ENCODE data around the gene RFX4.
A peak's percentile ranks its signal among the peaks of the same experiment; 100 is the strongest.

The RFX4 gene

DNA sequence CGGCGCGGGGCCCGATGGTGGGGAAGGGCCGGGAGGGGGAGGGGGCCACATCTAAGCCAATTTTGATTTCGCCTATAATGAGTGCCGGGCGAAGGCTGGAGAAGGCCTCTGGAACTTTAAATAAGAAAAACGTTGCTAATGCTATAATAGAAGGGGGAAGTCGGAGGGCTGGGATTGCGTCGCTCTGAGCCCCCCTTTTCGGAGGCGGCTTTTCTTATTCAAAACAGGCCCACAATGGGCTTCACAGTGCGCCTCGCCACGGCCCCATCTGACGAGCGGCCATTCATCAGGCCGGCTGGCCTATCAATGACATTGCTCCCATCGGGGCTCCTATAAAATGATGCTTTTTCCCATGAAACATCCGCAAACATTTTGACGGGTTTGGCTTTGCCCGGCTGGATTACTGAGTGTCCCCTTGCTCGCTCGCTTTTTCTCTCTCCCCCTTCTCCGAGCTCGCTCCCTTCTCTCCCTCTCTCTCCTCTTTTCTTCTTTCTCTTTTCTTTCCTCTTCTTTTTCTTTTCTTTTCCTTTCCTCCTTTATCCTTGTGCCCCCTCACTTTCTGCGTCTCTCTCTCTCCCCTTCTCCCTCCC is at the start of gene RFX4:
TSS of gene RFX4 (plus strand) at position 364 of the 590 bp plus-strand sequence. CDS start 317 bp downstream, outside the sequence.
- FAIRE-seq: no peak

DNA sequence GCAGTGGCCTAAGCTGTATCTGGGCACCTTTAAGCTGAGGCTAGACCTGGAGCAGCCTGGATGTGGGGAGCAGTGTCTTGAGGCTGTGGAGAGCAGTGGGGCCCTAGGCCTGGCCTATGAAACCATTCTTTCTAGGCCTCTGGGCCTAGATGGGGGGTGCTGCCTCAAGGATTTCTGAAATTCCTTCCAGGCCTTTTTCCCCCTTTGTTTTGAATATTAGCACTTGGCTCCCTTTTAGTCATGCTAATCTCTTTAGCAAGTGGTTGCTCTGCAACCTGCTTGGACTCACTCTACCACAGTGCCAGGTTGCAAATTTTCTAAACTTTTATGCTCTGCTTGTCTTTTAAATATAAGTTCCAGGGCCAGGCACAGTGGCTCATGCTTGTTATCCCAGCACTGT is 41.6 kb upstream of the RFX4 start:
- FAIRE-seq: no peak

DNA sequence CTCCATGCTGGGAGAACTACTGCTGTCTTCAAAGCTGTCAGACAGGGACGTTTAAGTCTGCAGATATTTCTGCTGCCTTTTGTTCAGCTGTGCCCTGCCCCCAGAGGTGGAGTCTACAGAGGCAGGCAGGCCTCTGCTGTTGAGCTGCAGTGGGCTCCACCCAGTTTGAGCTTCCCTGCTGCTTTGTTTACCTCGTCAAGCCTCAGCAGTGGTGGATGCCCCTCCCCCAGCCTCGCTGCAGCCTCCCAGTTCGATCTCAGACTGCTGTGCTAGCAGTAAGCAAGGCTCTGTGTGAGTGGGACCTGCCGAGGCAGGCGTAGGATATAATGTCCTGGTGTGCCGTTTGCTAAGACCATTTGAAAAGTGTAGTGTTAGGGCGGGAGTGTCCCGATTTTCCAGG is 31.4 kb upstream of the RFX4 start:
- no peak for FAIRE-seq

DNA sequence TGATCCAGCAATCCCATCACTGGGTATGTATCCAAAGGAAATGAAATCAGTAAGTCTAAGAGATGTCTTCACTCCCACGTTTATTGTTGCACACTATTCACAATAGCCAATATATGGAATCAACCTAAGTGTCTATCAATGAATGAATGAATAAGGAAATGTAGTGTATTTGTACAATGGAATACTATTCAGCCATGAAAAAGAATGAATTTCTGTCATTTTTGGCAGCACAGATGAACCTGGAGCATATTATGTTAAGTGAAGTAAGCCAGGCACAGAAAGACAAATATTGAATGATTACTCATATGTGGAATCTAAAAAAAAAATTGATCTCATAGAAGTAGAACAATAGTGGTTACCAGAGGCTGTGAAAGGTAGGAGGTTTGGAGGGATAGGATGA is 30.6 kb upstream of the RFX4 start:
- no peak for FAIRE-seq

DNA sequence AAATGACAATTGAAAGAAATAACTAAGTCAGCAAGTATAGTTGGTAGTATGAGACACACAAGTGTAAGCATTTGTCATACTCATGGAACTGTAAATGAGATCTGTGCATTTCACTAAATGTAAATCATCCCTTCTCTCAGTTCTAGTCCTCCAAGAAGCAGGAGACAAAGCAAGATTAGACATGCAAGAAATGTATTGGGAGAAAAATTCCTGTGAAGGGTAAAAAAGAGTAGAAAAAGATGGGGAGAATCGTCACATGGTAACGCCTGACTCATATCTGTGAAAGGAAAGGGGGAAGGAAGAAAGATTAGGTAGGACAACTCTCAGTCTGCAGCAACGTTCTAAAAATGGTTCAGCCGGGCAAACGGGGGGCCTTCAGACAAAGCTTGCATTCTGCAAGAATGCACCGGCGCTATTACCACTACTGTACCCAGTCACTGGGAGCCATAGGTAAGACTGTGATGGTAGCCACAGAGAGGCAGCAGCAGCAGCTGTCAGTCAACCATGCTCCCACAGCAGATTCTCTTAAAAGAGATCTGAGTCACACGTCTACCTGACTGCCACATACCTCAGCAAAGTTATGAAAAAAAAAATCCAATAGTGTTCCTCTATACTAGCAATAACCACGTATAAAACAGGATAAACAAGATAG is 18.0 kb upstream of the RFX4 start:
- FAIRE-seq: no peak

DNA sequence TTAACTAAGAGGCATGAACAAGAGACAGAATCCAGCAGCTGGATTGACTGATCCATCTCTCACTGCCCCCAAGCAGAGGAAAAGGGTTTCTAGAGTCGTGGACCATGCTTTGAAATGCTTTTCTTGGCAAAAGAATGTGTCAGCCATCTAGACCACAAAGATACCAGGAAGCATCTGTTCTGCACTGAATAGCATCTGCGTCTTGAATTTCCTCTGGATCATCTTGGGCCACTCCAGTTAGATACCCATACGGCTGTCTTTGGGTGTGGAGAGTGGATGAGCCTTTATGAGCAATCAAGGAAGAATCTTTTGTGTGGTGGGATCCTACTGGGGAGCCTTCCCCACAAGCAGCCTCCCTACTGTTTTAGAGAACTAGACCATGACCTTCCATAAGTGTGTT is 16.0 kb upstream of the RFX4 start:
- FAIRE-seq: no peak

DNA sequence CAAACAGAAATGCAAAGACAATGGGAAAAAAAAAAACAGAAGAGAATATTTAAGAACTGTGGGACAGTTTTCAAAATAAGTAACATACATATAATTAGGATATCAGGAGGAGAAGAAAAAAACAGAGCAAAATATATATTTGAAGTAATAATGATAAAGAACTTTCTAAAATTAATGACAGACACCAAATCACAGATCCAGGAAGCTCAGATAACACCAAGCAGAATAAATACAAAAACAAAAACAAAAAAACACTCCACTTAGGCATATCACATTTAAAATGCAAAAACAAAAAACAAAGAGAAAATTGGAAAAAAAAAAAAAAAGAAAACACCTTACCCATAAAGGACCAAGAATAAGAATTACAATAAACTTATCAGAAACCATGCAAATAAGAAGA is 9.6 kb upstream of the RFX4 start:
- peak; percentile 49 for FAIRE-seq

DNA sequence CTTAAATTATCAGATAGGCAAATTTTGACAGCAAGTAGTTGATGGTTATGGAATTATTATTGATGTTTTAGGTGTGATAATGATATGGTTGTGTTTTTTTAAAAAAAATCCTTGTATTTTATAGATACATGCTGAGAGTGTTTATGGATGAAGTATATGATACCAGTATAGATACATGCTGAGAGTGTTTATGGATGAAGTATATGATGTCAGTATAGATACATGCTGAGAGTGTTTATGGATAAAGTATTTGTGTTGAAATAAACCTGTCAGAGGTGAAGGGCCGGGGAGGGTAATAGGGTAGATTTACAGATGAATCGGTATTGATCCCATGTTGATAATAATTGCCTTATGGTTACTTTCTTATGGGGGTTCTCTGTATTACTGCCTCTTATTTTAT is 6.0 kb upstream of the RFX4 start:
- FAIRE-seq: no peak

DNA sequence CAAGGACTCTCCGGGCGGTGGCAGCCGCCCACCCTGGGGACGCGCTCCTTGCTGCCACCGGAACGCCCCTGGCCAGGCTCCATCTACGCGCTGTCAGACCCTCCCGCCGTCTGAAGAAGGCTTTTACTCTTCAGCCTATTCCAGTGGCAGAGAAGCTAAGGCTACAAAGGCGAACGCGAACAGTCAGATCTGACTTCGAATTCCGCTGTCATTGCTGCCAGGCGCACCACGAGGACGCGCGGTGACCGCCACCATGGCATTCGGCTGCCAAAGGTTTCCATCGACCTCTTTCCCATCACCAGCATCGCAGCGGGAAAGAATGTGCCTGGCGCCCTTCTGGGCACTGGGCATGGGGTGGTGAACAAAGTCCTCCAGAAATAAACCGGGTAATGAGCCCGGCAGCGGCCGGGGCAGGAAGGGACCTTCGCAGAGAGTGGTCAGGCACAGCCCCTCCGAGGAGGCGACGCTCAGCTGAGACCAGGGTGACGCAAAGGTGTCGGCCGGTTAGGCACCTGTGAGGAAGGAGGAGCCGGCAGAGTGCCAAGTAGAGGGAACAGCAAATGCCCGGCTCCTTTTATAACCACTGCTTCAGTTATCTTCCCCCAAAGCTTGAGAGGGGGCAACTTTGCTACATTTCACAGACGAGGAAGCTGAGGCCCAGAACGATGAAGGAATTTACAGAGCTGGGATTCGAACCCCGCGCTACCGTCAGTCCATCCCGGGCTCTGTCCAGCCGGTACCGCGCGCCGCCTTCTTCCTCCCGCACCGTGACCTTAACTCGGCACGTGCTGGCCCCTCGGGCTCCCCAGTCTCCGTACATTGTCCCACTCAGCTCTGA is 1.9 kb upstream of the RFX4 start:
- FAIRE-seq: no peak

DNA sequence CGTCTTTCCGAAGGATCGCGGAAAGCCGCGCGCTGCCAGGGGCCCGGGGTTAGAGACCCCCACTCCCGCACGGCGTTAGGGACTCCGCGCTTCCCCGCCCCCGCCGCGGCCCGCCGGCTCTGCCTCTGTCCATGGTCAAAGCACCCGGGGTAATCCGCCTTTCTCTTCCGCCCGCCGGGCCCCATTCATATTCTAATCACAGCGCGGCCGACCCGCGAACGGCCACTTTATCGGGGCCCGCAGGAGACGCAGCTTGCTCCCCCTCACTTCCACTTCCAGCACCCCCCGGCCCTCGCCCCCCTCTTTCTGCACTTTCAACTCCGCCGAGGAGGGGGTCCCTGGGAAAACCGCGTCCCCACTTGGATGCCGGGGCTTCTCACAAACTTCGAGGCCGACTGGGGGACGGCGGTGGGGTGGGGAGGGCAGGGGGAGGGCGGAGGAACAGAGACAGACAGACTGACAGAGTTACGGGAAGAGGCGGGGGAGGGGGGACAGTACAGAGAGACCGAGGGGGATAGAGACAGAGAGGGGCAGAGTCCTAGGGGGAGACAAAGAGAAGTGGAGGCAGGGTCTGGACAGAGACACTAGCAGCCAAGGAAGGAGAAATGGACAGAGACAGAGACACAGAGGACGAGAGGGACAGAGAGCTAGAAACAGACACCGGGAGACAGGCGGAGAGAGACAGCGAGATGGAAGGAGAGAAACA is 1.1 kb upstream of the RFX4 start:
- FAIRE-seq: no peak

DNA sequence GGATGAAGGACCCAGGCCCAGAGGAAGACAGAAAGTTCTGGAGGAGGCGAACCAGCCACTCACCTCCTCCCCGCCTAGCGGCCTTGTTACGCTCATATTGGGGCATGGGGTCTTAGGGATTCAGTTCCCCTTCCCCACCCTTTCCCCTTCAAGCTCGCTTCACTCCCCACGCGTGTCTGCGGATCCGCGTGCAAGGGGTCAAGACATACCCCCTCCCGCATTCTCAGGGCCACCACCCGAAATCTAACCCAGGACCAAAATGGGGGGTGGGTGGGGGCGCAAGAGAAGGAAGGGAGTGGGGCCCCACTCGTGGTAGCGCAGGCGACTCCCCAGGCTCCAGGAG is 584 bp upstream of the RFX4 start:
- FAIRE-seq: no peak

DNA sequence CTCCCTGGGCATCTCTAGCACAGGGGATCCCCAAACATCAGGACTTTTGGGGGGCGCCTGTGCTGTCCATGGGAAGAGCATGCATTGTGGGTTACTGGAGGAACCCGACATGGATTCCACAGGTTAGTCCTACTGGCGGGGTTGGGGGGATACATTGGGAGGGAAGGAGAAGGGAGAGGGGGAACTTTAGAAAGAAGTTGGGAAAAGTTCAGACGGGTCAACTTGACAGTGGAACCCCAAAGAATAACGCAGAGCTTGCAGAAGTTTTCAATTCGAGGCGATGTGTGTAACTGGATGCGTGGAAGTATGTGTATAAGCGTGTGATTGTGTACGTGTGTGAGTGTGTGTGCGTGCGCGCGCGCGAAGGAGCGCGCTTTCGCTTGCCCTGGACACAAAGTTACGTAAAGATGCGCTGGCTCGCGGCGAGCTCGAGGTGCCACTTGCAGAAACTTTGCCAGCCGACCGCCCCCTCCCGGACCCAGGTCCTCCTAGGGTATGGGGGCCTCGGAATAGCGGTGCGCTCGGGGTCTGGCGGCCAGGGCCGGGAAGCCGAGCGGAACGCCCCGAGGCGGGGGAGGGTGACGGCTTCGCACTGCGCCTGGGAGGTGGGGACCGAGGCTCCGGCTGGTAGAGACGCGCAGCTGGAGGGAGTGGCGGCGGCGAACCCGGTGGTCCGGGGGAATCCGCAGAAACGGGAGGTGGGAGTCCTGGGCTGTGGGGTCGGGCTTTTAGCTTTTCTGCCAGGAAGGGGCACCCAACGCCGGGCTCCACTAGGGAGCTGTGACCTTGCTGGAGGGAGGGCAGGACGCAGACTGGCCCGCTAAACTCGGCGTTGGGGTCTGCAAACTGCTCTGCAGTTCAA is 669 bp downstream of the RFX4 start:
- FAIRE-seq: no peak

DNA sequence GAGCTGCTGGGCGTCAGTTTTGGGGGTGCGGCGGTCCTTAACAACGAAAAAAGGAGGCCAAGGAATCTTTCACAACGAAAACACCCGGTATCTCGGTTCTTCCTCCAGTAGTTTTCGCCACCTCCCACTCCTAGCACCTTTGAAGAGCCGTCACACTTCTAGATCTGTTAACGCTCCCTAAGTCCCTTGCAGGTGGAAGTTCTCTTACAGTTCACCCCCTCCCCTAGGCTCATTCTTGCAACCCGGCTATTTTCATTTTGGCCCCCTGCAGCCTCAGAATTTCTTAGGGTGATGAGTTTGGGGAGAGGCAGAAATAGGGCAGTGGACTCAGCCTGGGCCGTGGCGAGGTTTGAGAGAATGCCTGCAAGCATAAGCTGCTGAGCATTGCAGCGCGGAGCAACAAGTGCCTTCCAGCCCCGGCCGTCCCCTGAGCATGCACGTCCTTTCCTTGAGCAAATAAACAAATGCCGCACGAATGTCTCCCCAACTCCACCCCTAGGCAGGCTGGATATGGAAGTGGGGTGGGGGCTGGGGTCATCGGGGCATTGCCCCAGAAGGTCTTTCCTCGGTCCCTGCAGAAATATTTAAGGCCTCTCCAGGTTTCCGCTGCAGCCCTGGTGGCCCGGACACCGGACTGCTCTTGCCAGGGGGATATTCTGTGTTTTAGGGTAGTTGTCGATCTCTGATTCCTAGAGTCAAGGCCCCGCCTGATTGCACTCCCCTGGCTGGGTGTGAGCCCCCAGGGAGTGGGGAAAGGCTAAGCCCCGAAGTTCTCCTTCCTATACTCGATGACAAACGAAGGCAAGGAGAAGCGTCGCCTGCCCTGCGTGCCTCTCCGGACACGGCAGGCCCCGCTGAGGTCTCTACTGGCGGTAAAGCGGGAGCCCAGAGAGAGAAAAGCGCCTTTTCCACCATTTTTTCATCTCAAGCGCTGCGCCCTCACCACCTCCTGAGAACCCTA is 1.6 kb downstream of the RFX4 start:
- no peak for FAIRE-seq

DNA sequence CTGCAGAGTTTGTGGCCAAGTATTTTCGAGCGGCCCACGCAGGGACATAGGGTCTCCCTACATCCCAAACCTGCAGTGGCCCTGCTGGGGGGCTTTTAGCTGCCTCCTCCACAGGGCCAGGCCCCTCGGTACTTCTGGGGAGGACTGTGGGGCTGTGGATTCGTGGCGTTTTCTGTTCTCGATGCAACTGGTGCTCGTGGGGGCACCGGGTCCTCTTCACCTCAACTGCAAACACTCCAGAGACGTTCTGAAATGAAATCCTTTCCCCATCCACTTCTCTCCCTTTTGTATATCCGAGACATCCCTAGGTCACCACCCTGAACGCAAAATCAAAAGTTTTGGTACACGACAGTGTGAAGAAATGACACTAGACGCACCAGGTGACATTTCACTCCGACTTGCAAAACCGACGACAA is 2.3 kb downstream of the RFX4 start:
- no peak for FAIRE-seq

DNA sequence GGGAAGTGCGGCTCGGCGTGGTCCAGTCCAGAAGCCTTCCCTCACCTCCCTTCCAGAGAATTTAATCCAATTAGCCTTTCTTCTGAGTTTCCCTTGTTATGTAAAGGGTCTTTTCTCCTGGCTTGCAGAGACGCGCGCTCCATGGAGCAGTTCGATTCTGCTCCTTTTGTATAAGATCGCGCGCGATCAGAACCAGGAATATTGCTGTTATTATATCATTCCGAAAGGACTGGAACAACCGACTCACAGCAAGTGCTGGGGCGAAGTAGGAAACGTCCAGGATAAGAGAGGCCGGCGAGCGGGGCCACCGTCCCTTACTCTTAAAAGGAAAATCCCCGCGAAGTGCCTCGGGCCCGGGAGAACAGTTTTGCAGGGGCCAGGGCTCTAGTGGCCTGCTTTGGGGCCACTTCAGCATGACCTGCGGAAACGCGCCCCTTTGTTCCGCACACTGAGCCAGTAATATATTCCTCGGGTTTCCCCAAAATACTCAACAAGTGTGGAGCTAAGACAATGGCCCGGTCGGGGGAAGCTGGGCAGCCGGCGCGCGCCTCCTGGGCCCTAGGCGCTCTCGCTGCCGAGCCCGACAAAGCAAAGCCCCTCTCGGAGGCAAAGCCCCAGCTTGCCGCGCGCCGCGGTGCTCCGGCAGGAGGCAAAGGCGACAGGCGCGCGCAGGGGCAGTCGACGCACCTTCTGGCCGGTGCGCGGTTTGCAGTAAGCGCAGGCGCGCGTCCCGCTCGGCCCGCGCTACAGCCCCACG is 2.9 kb downstream of the RFX4 start:
- FAIRE-seq: no peak

DNA sequence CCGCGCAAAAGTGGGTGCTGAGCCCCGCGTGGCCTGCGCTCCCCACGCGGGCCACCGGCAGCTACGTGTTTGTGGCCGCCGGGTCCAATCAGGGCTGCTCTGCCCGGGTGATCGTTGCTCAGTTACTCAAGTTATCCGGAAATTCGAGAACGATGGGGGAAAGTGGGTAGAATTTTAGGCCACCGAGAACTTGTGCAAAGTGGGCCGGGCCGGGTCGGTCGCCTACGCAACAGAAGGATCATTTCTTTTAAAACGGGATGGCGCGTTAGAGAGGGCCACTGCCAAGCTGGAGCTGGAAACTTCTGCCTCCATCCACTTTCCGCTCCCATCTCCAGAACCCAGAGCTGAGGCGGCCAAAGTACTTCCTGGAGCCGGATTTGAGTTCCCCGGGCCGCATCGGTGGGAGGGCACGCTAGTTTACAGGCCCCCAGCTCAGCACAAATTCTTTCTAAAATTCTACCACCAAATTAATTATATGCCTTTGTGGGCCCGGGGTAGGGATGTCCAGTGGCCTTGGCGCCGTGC is 3.5 kb downstream of the RFX4 start:
- FAIRE-seq: no peak

DNA sequence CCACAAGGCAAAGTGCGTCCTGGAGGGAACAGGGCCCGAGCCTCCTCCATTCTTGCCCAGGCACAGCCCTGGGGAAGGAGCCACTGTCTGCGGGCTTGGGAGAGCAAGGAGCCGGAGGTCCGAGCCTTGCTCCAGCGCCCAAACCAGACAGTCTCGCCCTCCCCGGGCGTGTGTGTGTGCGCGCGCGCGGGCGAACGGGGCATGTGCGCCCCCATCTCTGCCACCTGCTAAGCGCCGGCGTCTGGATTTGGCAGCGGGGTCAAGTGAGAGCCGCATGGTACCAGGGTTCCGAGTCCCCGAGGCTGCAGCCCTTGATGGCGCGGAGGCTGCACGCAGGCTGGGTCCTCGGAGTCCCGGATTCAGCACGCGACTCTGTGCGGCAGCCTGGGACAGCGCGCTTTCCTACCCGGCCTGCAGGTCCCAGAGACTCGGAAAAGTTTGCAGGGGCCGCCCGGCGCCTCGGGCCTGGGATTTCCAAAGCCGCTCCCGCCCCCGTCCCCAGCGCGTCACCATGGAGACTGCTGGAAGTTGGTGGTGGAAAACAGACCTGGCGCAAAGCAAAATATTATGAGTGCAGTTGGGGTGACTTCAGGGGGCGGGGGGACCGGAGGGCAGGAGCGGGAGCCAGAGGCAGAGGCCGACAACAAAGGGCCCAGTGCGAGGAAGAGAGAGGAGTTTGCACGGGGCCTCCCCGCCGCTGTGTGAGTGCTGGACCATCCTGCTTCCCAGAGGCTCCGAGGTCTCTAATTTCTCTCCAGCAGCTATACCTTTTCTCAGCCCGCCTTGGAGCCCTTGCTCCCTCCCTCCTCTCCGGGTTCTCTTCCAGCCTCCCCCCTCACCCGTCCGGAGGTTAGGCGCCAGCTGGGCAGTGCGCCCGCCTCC is 4.2 kb downstream of the RFX4 start:
- no peak for FAIRE-seq

DNA sequence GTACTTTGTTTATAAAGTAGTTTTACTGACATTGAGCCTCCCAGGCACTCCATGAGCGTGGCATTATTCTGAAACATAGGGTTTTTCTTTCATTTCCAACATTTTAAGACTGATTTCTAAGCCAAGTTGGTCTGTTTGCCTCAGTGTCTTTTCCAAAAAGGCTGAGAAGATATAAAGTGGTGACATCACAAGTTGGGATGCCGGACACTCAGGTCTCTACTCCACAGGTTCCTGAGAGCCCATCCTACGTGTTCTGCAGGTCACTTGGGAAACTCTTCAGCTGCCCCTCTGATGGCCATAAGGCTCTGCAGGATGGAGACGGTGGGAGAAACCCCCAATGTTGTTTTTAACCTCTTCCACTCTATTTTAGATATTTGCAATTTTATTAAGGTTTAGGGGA is 6.0 kb downstream of the RFX4 start:
- no peak for FAIRE-seq

DNA sequence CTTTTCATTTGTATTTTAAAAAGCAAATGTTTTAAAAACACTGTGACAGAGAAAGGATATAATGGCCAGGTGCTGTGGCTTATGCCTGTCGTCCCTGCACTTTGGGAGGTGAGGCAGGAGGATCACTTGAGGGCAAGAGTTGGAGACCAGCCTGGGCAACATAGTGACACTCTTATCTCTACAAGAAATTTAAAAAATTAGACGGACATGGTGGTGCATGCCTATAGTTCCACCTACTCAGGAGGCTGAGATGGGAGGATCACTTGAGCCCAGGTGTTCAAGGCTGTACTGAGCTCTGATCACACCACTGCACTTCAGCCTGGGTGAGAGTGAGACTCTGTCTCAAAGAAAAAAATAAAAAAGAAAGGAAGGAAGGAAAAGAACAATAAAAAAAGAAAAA is 7.8 kb downstream of the RFX4 start:
- FAIRE-seq: no peak
